ENCODE results near the gene WDPCP. TPM values are rescaled to one million over a fixed set of nuclear protein-coding genes. Genes with fewer than 3 reads are reported as not detected.
"Not testable (repeated sequence)": the region's sequence is repeated elsewhere in the genome, so short reads cannot be mapped to it uniquely, and the experiment has no call there.

WDPCP gene
- total RNA-seq, 1 donor from 2014 or later = 24.5 TPM

DNA sequence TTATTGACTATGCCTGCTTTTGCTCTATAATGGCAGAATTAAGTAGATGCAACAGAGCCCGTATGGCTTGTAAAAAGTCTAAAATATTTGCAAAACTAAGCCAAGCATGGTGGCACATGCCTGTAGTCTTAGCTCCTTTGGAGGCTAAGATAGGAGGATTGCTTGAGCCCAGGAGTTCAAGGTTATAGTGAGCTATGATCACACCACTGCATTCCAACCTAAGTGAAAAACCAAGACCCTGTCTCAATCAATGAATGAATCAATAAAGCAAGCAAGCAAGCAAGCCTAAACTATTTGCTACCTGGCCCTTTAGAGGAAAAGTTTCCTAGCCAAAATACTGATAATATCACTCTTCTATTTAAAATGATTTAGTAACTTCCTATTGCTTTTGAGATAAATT, 277.7 kb downstream of the WDPCP start:
- Histone ChIP-seq H3K9me3 (ENCODE audit: control insufficient read depth in 3 of 3, low read length in 3 of 3) (no peaks in the 10 kb centered on the region), H3K27me3 (ENCODE audit: control insufficient read depth in 3 of 3, insufficient read depth in 3 of 3, low read length in 3 of 3) (no peaks in the 10 kb centered on the region), H3K36me3 (ENCODE audit: control insufficient read depth in 3 of 3, insufficient read depth in 3 of 3, low read length in 3 of 3) (no peaks in the 10 kb centered on the region), H3K9ac (ENCODE audit: low read depth in 1 of 3, low read length in 3 of 3) (no peak overlapping the region), H3K4me1 (ENCODE audit: control insufficient read depth in 3 of 3, insufficient read depth in 3 of 3, low read length in 3 of 3) (no peaks in the 10 kb centered on the region), H3K4me3 (ENCODE audit: low read length in 3 of 3) (no peak overlapping the region), H3K27ac (ENCODE audit: low read depth, low read length) (no peak overlapping the region)

DNA sequence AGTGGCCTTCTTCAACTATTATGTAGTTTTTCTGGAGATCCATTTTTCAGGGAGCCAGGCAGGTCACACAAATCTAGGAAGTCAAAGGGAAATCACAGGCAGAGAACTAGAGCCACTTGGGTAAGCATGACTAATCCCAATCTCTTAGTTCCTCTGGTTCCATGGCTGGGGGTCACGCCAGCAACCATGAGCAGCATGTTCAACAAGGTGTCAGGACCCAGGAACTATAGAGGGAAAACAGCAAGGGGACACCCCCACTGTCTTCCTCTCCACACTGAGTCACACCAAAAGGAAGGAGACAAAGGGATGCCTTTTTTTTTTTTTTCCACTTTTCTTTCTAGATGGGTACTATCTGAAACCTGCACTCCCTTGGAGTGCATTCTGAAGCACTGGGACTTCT, 286.8 kb downstream of the WDPCP start:
- peaks cover 0 to 4% (median 4%) of the 10 kb centered on the region in 3 donors for H3K36me3 ChIP-seq (ENCODE audit: control insufficient read depth in 3 of 3, insufficient read depth in 3 of 3, low read length in 3 of 3)
- peaks cover 9 to 17% (median 15%) of the 10 kb centered on the region in 3 donors for H3K9me3 ChIP-seq (ENCODE audit: control insufficient read depth in 3 of 3, low read length in 3 of 3)
- no peaks in the 10 kb centered on the region for H3K27me3 ChIP-seq (ENCODE audit: control insufficient read depth in 3 of 3, insufficient read depth in 3 of 3, low read length in 3 of 3)
- H3K27ac ChIP-seq (ENCODE audit: low read depth, low read length) = no peak overlapping the region
- H3K4me1 ChIP-seq (ENCODE audit: control insufficient read depth in 3 of 3, insufficient read depth in 3 of 3, low read length in 3 of 3) = no peaks in the 10 kb centered on the region
- H3K9ac ChIP-seq (ENCODE audit: low read depth in 1 of 3, low read length in 3 of 3) = no peak overlapping the region
- peak overlapping the region in 1 of 3 donors; percentile 14 for H3K4me3 ChIP-seq (ENCODE audit: low read length in 3 of 3)

DNA sequence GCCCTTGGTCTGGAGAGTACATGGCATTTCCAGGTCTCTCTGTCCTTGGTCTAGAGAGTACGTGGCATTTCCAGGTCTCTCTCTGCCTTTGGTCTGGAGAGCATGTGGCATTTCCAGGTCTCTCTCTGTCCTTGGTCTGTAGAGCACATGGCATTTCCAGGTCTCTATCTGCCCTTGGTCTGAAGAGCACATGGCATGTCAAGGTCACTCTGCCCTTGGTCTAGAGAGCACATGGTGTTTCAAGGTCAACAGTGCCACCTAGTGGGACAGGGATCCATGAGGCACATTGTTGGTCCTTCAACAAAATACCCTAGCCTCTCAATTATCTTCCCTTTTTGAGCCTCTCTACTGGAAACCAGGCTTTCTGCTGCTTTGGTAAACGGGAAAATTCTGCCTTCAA, 287.4 kb downstream of the WDPCP start:
- peaks cover 0 to 4% (median 4%) of the 10 kb centered on the region in 3 donors for H3K36me3 ChIP-seq (ENCODE audit: control insufficient read depth in 3 of 3, insufficient read depth in 3 of 3, low read length in 3 of 3)
- no peak overlapping the region for H3K27ac ChIP-seq (ENCODE audit: low read depth, low read length)
- no peak overlapping the region for H3K9ac ChIP-seq (ENCODE audit: low read depth in 1 of 3, low read length in 3 of 3)
- H3K4me3 ChIP-seq (ENCODE audit: low read length in 3 of 3) = peak overlapping the region in 1 of 3 donors; percentile 0
- H3K9me3 ChIP-seq (ENCODE audit: control insufficient read depth in 3 of 3, low read length in 3 of 3) = peaks cover 9 to 17% (median 15%) of the 10 kb centered on the region in 3 donors
- H3K4me1 ChIP-seq (ENCODE audit: control insufficient read depth in 3 of 3, insufficient read depth in 3 of 3, low read length in 3 of 3) = no peaks in the 10 kb centered on the region
- no peaks in the 10 kb centered on the region for H3K27me3 ChIP-seq (ENCODE audit: control insufficient read depth in 3 of 3, insufficient read depth in 3 of 3, low read length in 3 of 3)

DNA sequence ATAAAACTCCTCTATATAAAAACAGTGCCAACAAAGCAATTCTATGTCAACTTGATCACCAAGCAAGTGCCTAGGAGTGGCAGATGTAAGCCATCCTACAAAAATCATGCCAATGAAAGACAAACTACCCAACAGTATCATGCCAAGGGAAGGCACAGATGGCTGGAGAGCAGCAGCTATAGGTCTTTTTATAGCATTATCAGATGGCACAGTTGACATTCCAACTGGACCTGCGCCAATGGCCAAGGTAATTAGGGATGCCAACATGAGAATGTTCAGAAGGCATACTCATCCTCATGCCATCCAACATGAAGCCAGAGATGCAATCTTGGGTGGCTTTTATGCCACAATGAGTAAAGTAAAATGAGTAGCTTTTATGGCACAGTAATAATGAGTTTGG, 300.3 kb downstream of the WDPCP start:
- peaks cover 0 to 3% (median 2%) of the 10 kb centered on the region in 3 donors for H3K9me3 ChIP-seq (ENCODE audit: control insufficient read depth in 3 of 3, low read length in 3 of 3)
- H3K36me3 ChIP-seq (ENCODE audit: control insufficient read depth in 3 of 3, insufficient read depth in 3 of 3, low read length in 3 of 3) = no peaks in the 10 kb centered on the region
- H3K4me3 ChIP-seq (ENCODE audit: low read length in 3 of 3) = no peak overlapping the region
- H3K27me3 ChIP-seq (ENCODE audit: control insufficient read depth in 3 of 3, insufficient read depth in 3 of 3, low read length in 3 of 3) = no peaks in the 10 kb centered on the region
- H3K27ac ChIP-seq (ENCODE audit: low read depth, low read length) = no peak overlapping the region
- H3K4me1 ChIP-seq (ENCODE audit: control insufficient read depth in 3 of 3, insufficient read depth in 3 of 3, low read length in 3 of 3) = no peaks in the 10 kb centered on the region
- H3K9ac ChIP-seq (ENCODE audit: low read depth in 1 of 3, low read length in 3 of 3) = no peak overlapping the region

DNA sequence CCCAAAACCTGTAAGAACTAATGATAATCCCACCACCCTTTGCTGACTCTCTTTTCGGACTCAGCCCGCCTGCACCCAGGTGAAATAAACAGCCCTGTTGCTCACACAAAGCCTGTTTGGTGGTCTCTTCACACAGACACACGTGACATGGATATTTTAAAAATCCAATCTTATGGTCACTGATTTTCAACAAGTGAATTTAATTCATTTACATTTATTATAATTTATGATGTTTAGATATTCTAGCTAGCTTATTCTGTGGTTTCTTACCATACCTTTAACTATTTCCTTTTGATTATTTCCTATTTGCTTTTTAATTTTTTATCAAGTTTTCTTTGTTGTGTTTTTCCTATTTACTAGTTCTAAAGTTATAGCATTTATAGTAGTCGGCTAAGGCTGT, 301.8 kb downstream of the WDPCP start:
- H3K4me1 ChIP-seq (ENCODE audit: control insufficient read depth in 3 of 3, insufficient read depth in 3 of 3, low read length in 3 of 3); H3K9me3 ChIP-seq (ENCODE audit: control insufficient read depth in 3 of 3, low read length in 3 of 3); H3K9ac ChIP-seq (ENCODE audit: low read depth in 1 of 3, low read length in 3 of 3); H3K27ac ChIP-seq (ENCODE audit: low read depth, low read length); H3K36me3 ChIP-seq (ENCODE audit: control insufficient read depth in 3 of 3, insufficient read depth in 3 of 3, low read length in 3 of 3); H3K27me3 ChIP-seq (ENCODE audit: control insufficient read depth in 3 of 3, insufficient read depth in 3 of 3, low read length in 3 of 3); H3K4me3 ChIP-seq (ENCODE audit: low read length in 3 of 3): not testable (repeated sequence)

DNA sequence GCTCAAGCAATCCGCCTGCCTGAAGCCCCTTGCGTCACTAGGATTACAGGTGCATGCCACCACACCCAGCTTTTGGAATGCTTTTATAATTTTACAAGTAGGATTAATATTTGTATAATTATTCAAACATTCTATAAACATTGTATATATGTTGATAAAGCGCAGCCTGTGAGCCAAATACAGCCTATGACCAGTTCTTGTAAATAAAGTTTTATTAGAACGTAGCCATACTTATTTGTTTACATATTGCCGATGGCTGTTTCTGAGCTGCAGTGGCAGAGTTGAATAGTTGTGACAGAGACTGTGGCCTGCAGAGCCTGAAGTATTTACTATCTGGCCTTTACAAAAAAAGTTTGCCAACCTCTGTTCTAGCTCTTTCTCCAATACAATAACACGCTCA, 305.0 kb downstream of the WDPCP start:
- H3K4me3 ChIP-seq (ENCODE audit: low read length in 3 of 3) = no peak overlapping the region
- no peaks in the 10 kb centered on the region for H3K36me3 ChIP-seq (ENCODE audit: control insufficient read depth in 3 of 3, insufficient read depth in 3 of 3, low read length in 3 of 3)
- H3K27ac ChIP-seq (ENCODE audit: low read depth, low read length) = no peak overlapping the region
- H3K9me3 ChIP-seq (ENCODE audit: control insufficient read depth in 3 of 3, low read length in 3 of 3) = peaks cover 0 to 3% (median 2%) of the 10 kb centered on the region in 3 donors
- no peaks in the 10 kb centered on the region for H3K27me3 ChIP-seq (ENCODE audit: control insufficient read depth in 3 of 3, insufficient read depth in 3 of 3, low read length in 3 of 3)
- H3K4me1 ChIP-seq (ENCODE audit: control insufficient read depth in 3 of 3, insufficient read depth in 3 of 3, low read length in 3 of 3) = no peaks in the 10 kb centered on the region
- no peak overlapping the region for H3K9ac ChIP-seq (ENCODE audit: low read depth in 1 of 3, low read length in 3 of 3)

DNA sequence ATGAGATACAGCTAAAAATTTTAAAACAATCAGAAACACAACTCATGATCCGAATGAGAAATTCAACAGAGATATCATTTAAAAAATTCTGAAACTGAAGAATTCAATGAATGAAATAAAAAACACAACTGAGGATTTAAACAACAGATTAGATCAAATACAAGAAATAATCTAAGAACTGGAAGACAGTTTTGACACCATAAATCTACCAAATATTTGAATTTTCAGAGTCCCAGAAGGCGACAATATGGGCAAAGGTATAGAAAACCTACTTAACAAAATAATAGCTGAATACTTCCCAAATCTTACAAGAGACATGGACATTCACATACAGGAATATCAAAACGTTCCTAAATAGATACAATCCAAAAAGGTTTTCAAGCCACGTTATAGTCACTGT, 315.7 kb downstream of the WDPCP start:
- peaks cover 0 to 13% (median 3%) of the 10 kb centered on the region in 3 donors for H3K9me3 ChIP-seq (ENCODE audit: control insufficient read depth in 3 of 3, low read length in 3 of 3)
- H3K9ac ChIP-seq (ENCODE audit: low read depth in 1 of 3, low read length in 3 of 3) = no peak overlapping the region
- H3K27me3 ChIP-seq (ENCODE audit: control insufficient read depth in 3 of 3, insufficient read depth in 3 of 3, low read length in 3 of 3) = no peaks in the 10 kb centered on the region
- no peak overlapping the region for H3K27ac ChIP-seq (ENCODE audit: low read depth, low read length)
- H3K4me1 ChIP-seq (ENCODE audit: control insufficient read depth in 3 of 3, insufficient read depth in 3 of 3, low read length in 3 of 3) = no peaks in the 10 kb centered on the region
- H3K4me3 ChIP-seq (ENCODE audit: low read length in 3 of 3) = no peak overlapping the region
- no peaks in the 10 kb centered on the region for H3K36me3 ChIP-seq (ENCODE audit: control insufficient read depth in 3 of 3, insufficient read depth in 3 of 3, low read length in 3 of 3)

DNA sequence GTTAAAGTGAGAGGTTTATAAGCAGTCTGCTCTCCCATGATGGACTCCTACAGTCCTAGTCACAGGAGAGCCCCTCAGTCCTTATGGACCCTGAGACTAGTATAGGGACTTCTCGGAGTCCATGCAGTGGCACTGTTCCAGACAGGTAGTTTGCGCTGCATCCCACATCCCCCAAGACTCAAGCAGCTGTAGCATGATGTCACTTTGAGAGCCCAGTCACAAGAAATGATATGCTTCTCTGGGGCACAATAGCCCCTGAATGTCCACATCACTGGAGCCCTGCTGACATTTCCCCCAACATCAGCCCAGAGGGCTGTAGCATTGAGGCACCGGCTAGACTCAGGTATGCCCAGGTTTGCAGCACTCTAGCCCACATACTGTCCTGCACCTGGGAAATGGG, 317.6 kb downstream of the WDPCP start:
- H3K4me1 ChIP-seq (ENCODE audit: control insufficient read depth in 3 of 3, insufficient read depth in 3 of 3, low read length in 3 of 3) = no peaks in the 10 kb centered on the region
- H3K9ac ChIP-seq (ENCODE audit: low read depth in 1 of 3, low read length in 3 of 3) = no peak overlapping the region
- no peaks in the 10 kb centered on the region for H3K36me3 ChIP-seq (ENCODE audit: control insufficient read depth in 3 of 3, insufficient read depth in 3 of 3, low read length in 3 of 3)
- no peaks in the 10 kb centered on the region for H3K27me3 ChIP-seq (ENCODE audit: control insufficient read depth in 3 of 3, insufficient read depth in 3 of 3, low read length in 3 of 3)
- no peak overlapping the region for H3K4me3 ChIP-seq (ENCODE audit: low read length in 3 of 3)
- peaks cover 0 to 9% (median 3%) of the 10 kb centered on the region in 3 donors for H3K9me3 ChIP-seq (ENCODE audit: control insufficient read depth in 3 of 3, low read length in 3 of 3)
- H3K27ac ChIP-seq (ENCODE audit: low read depth, low read length) = no peak overlapping the region

DNA sequence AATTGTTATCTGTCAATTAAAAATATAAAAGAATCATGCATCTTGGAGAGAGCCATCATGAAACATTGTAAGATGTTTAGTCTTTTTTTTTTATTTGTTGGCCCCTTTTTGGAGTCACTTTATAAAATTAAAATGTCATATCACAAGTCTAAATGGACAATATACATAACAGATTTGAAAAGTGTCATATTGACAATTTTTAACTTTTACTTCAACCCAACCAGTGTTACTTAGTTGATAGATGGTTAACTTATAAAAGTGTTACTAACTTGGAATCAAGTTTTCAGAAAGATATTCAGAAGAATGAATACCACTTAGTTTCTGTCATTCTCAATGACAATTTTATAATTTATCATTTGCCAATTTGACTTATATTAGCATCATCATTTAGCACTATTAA, 319.3 kb downstream of the WDPCP start:
- Histone ChIP-seq H3K27ac (ENCODE audit: low read depth, low read length) (no peak overlapping the region), H3K9ac (ENCODE audit: low read depth in 1 of 3, low read length in 3 of 3) (no peak overlapping the region), H3K4me3 (ENCODE audit: low read length in 3 of 3) (no peak overlapping the region), H3K27me3 (ENCODE audit: control insufficient read depth in 3 of 3, insufficient read depth in 3 of 3, low read length in 3 of 3) (no peaks in the 10 kb centered on the region), H3K36me3 (ENCODE audit: control insufficient read depth in 3 of 3, insufficient read depth in 3 of 3, low read length in 3 of 3) (no peaks in the 10 kb centered on the region), H3K4me1 (ENCODE audit: control insufficient read depth in 3 of 3, insufficient read depth in 3 of 3, low read length in 3 of 3) (no peaks in the 10 kb centered on the region), H3K9me3 (ENCODE audit: control insufficient read depth in 3 of 3, low read length in 3 of 3) (peaks cover 0 to 3% (median 3%) of the 10 kb centered on the region in 3 donors)

DNA sequence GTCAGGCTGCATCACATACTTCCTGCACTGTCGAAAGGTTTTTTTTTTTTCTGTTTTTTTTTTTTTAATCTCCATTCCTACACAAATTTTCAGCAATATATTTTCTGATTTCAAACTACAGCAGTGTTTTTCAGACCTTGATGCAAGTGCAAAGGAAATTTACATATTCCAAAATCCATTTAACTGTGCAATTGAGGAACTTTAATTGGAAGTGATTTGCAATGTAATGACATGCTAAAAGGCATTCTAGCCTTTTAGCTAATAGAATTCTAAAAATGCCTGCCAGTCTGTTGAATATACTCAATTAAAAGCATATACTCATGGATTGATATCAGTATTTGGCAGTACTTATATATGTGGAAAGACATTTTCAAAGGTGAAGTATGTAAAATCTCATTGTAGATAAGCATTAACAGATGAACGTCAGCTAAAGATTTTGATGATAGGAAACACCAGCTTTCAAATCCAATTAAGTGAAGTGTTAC, 327.1 kb downstream of the WDPCP start:
- Histone ChIP-seq H3K9me3 (ENCODE audit: control insufficient read depth in 3 of 3, low read length in 3 of 3) (no peaks in the 10 kb centered on the region), H3K4me1 (ENCODE audit: control insufficient read depth in 3 of 3, insufficient read depth in 3 of 3, low read length in 3 of 3) (no peaks in the 10 kb centered on the region), H3K4me3 (ENCODE audit: low read length in 3 of 3) (no peak overlapping the region), H3K36me3 (ENCODE audit: control insufficient read depth in 3 of 3, insufficient read depth in 3 of 3, low read length in 3 of 3) (no peaks in the 10 kb centered on the region), H3K27ac (ENCODE audit: low read depth, low read length) (no peak overlapping the region), H3K9ac (ENCODE audit: low read depth in 1 of 3, low read length in 3 of 3) (no peak overlapping the region), H3K27me3 (ENCODE audit: control insufficient read depth in 3 of 3, insufficient read depth in 3 of 3, low read length in 3 of 3) (no peaks in the 10 kb centered on the region)

DNA sequence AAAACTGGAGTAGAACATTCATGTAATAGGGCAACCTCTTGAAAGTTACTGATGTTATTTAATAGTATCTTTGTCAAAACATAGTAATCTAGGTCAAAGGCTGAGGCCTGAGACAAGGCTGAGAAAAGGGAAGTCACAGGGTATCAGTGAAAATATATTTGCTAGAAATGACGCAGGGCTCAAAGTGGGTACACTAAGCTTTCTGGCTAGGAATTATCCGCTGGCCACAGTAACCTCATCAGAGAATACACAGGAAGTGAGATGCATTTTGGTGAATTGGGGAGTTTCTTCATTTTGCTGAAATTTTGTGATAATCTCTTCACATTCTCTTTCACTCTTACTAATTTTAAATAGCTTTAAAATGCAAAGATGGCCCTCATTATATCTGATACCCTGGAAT, 330.8 kb downstream of the WDPCP start:
- no peaks in the 10 kb centered on the region for H3K4me1 ChIP-seq (ENCODE audit: control insufficient read depth in 3 of 3, insufficient read depth in 3 of 3, low read length in 3 of 3)
- H3K9ac ChIP-seq (ENCODE audit: low read depth in 1 of 3, low read length in 3 of 3) = no peak overlapping the region
- no peaks in the 10 kb centered on the region for H3K36me3 ChIP-seq (ENCODE audit: control insufficient read depth in 3 of 3, insufficient read depth in 3 of 3, low read length in 3 of 3)
- H3K27me3 ChIP-seq (ENCODE audit: control insufficient read depth in 3 of 3, insufficient read depth in 3 of 3, low read length in 3 of 3) = no peaks in the 10 kb centered on the region
- no peak overlapping the region for H3K27ac ChIP-seq (ENCODE audit: low read depth, low read length)
- H3K9me3 ChIP-seq (ENCODE audit: control insufficient read depth in 3 of 3, low read length in 3 of 3) = no peaks in the 10 kb centered on the region
- H3K4me3 ChIP-seq (ENCODE audit: low read length in 3 of 3) = no peak overlapping the region

Data from skeletal muscle tissue (tissue), 4 donors.